ENCODE measurements around the gene TAF7.
"Not testable (repeated sequence)": the region's sequence is repeated elsewhere in the genome, so short reads cannot be mapped to it uniquely, and the experiment has no call there.

The TAF7 gene, protein sequence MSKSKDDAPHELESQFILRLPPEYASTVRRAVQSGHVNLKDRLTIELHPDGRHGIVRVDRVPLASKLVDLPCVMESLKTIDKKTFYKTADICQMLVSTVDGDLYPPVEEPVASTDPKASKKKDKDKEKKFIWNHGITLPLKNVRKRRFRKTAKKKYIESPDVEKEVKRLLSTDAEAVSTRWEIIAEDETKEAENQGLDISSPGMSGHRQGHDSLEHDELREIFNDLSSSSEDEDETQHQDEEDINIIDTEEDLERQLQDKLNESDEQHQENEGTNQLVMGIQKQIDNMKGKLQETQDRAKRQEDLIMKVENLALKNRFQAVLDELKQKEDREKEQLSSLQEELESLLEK

DNA sequence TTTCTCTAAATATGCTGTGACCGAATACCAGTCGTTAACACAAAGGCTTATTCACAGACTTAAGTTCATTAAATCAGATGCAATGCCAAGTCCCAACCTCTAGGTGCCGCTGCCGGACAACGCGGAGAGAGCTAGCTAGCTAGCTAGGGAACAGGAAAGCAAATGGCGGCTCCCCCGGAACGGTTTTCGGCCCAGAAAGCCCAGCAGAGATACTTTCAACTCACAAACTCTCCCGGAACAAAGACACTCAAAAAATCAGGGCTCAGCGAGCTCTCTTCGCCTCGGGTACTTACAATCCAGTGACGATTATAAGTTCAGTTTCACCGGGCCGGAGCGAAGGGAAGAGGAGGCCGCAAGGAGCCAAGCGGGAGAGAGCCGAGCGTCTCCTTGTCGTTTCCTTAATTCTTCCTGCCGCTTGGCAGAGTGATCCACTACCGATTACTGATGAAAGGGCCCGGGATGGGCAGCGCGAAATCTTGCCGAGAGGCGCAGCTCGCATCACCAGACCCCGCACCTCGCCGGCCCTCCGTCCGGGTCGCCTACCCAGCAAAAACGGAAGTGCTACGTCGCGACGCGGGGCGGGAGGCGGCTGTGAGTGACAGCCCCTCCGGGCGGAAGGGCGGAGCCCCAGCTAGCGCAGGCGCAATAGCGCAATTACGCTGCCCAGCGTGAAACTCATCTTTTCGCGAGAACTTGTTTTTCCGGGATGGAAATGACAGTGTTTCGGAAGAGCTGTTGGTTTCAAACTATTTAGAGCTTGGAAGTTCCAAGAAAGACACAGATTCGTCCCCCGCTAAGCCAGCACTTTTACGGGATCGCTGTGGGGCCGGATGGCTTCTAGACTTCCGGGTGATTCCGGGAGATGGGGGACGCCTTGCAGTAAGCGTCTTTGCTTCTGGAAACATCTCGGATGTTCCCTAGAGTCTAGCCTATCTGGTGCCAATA lies at the start of gene TAF7:
Gene TAF7 (minus strand): TSS at position 560 of the 945 bp plus-strand sequence. CDS start 740 bp downstream, outside the sequence.
- peak; percentile 89 for DNase-seq (ENCODE audit: low read depth)

DNA sequence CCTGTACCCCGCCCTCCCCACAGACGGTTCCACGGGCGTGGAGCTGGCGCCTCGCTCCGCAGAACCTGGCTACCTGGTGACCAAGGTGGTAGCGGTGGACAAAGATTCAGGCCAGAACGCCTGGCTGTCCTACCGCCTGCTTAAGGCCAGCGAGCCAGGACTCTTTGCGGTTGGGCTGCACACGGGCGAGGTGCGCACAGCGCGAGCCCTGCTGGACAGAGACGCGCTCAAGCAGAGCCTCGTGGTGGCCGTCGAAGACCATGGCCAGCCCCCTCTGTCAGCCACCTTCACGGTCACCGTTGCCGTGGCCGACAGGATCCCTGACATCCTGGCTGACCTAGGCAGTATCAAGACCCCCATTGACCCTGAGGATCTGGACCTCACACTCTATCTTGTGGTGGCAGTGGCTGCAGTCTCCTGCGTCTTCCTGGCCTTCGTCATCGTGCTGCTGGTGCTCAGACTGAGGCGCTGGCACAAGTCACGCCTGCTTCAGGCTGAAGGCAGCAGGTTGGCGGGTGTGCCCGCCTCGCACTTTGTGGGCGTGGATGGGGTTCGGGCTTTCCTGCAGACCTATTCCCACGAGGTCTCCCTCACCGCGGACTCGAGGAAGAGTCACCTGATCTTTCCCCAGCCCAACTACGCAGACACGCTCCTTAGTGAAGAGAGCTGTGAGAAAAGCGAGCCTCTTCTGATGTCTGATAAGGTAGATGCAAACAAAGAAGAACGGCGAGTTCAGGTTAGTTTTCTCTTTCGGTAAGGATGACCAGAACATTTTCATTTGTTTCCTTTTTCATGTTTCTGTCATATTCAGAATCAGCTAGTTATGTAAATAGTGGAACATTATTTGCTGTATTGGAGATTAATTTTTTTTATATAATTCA lies 45.7 kb upstream of the TAF7 start:
- no peak for DNase-seq (ENCODE audit: low read depth)

DNA sequence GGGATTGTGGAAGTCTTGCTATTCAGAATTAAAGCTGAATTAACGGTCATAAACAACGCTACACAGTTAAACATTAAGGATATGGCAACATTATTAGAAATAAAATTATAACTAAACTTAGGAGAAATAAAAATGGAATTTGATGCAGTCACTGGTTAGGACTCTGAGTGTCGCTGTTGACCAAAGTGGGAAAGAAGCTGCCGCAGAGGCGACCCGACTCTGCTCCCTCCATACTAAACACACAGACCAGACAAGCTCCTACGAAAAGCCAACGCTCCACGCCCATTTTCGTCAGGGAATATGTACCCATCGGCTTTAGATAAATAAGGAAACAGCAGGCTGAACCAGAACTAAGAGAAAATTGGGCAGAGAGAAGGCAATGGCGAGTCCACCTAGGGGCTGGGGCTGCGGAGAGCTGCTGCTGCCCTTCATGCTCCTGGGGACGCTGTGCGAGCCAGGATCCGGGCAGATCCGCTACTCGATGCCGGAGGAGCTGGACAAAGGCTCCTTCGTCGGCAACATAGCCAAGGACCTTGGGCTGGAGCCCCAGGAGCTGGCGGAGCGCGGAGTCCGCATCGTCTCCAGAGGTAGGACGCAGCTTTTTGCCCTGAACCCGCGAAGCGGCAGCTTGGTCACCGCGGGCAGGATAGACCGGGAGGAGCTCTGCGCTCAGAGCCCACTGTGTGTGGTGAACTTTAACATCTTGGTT lies 43.5 kb upstream of the TAF7 start, which contains the start of gene PCDHGA5:
Gene PCDHGA5 (plus strand): TSS at position 211 of the 709 bp plus-strand sequence. CDS start 169 bp downstream, at position 380.
- DNase-seq (ENCODE audit: low read depth), result no peak

DNA sequence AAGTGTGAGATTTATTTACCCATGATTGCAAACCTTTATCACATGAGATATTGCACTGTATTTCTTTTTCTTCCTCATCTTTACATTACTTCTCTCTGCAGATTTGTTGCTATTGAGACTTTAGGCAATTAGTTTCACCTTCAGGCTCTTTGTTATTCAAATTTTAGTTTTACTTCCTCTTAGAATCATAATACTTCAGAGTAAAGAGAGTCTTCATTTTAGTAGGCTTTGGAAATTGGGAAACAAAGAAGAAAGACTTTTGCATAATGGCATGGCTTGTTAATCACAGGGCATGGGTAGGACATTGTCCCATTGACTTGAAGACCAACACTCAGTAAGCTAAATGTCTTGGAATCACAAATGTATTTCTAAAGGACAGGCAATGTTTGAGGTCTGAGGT lies 42.1 kb upstream of the TAF7 start:
- DNase-seq (ENCODE audit: low read depth), result no peak

DNA sequence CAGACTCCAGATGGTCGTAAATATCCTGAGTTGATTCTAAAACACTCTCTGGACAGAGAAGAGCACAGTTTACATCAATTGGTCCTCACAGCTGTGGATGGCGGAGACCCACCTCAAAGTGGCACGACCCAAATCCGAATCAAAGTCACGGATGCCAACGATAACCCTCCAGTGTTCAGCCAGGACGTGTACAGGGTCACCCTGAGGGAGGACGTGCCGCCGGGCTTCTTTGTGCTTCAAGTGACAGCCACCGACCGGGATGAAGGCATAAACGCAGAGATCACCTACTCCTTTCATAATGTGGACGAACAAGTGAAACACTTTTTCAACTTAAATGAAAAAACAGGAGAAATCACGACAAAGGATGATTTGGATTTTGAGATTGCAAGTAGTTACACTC lies 40.1 kb upstream of the TAF7 start:
- no peak for DNase-seq (ENCODE audit: low read depth)

DNA sequence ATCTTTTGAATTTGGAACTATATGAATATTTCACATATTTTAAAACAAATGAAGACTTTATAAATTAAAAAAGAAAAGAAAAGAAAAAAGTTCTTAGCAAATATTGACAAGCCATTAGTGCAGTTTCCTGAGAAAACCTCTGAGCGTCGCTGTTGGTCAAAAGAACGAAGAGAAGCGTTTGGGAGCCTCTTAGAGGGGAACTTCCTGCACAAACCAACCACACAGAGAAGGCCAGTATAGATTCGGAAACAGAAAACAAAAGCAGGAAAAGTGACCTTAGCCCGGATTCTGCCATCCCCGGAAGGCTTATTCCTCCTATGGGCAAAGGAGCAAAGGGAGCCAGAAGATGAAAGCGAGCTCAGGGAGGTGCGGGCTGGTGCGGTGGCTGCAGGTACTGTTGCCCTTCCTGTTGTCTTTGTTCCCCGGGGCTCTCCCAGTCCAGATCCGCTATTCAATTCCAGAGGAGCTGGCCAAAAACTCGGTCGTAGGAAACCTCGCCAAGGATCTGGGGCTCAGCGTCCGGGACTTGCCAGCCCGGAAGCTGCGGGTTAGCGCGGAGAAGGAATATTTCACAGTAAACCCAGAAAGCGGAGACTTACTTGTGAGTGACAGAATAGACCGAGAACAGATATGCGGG lies 39.3 kb upstream of the TAF7 start, which contains the start of gene PCDHGB2:
Gene PCDHGB2 (plus strand): TSS at position 205 of the 637 bp plus-strand sequence. CDS start 142 bp downstream, at position 347.
- no peak for DNase-seq (ENCODE audit: low read depth)

DNA sequence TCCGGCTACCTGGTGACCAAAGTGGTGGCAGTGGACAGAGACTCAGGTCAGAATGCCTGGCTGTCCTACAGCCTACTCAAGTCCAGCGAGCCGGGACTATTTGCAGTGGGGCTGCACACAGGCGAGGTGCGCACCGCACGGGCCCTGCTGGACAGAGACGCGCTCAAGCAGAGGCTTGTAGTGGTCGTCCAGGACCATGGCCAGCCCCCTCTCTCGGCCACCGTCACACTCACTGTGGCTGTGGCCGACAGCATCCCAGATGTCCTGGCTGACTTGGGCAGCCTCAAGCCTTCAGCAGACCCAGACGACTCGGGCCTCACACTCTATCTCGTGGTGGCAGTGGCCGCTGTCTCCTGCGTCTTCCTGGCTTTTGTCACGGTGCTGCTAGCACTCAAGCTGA lies 36.4 kb upstream of the TAF7 start:
- DNase-seq (ENCODE audit: low read depth), result no peak

DNA sequence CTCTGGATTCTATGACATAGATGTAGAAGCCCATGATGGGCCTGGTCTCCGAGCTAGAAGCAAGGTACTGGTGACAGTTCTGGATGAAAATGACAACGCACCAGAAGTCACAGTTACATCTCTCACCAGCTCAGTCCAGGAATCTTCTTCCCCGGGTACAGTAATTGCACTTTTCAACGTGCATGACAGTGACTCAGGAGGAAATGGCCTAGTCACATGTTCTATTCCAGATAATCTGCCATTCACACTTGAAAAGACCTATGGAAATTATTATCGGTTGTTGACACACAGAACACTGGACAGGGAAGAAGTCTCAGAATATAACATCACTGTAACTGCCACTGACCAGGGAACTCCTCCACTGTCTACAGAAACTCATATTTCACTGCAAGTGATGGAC lies 35.5 kb upstream of the TAF7 start:
- no peak for DNase-seq (ENCODE audit: low read depth)

DNA sequence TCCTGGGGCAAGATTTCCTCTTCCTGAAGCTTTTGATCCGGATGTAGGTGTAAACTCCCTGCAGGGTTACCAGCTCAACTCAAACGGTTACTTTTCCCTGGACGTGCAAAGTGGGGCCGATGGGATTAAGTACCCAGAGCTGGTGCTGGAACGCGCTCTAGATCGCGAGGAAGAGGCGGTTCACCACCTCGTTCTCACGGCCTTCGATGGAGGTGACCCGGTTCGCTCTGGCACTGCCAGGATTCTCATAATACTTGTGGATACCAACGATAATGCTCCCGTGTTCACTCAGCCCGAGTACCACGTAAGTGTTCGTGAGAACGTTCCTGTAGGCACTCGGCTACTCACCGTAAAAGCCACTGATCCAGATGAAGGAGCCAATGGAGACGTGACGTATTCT lies 35.1 kb upstream of the TAF7 start:
- no peak for DNase-seq (ENCODE audit: low read depth)

DNA sequence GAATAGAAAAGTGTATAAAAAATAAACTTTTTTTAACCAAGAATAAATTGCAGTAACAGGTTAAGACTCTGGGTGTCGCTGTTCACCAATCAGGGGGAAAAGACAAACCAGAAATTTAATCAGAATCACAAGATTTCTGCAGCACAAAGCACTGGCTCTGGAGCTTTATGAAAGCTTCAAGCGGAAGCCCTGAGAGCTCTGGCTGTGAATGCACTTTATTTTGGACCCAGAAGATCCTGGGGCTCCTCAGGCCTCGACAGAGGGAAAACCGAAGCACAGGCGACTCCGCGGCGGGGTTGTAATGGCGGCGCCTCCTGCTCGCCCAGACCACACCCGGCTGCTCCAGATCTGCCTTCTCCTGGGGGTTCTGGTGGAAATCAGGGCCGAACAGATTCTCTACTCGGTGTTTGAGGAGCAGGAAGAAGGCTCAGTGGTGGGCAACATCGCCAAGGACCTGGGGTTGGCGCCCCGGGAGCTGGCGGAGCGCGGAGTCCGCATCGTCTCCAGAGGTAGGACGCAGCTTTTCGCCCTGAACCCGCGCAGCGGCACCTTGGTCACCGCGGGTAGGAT lies 34.4 kb upstream of the TAF7 start, which contains the start of gene PCDHGA4:
Gene PCDHGA4 (plus strand): TSS at position 122 of the 570 bp plus-strand sequence. CDS start 87 bp downstream, at position 209.
- no peak for DNase-seq (ENCODE audit: low read depth)

DNA sequence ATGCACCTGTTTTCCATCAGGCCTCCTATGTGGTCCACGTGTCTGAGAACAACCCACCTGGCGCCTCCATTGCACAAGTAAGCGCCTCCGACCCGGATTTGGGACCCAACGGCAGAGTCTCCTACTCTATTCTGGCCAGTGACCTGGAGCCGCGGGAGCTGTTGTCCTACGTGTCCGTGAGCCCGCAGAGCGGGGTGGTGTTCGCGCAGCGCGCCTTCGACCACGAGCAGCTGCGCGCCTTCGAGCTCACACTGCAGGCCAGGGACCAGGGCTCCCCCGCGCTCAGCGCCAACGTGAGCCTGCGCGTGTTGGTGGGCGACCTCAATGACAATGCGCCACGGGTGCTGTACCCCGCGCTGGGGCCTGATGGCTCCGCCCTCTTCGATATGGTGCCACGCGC lies 31.0 kb upstream of the TAF7 start:
- no peak for DNase-seq (ENCODE audit: low read depth)

DNA sequence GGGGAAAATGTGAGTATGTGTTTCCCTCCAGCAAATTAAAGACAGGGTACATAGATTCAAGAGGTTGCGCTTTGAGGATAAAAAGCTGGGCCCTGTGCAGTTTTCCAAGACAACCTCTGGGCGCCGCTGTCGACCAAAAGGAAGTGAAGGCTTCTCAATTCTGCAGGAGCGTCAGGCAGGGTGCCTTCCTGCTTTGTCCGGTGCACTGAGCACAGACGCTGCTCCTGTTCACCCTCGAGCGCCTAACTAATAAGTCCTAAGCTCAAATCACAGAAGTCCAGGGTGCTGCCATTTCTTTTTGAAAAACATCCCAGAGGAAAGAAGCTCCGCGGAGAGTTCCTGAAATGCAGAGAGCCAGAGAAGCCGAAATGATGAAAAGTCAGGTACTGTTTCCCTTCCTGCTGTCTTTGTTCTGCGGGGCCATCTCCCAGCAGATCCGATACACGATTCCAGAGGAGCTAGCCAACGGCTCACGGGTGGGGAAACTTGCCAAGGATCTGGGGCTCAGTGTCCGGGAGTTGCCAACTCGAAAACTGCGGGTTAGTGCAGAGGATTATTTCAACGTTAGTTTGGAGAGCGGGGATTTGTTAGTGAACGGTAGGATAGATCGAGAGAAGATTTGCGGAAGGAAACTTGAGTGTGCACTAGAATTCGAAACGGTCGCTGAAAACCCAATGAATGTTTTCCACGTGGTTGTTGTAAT lies 29.5 kb upstream of the TAF7 start, which contains the start of gene PCDHGB1:
Gene PCDHGB1 (plus strand): TSS at position 183 of the 703 bp plus-strand sequence. CDS start 162 bp downstream, at position 345.
- DNase-seq (ENCODE audit: low read depth), result no peak

DNA sequence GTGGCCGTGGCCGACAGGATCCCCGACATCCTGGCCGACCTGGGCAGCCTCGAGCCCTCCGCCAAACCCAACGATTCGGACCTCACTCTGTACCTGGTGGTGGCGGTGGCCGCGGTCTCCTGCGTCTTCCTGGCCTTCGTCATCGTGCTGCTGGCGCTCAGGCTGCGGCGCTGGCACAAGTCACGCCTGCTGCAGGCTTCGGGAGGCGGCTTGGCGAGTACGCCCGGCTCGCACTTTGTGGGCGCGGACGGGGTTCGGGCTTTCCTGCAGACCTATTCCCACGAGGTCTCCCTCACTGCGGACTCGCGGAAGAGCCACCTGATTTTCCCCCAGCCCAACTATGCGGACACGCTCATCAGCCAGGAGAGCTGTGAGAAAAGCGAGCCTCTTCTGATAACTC lies 25.4 kb upstream of the TAF7 start:
- DNase-seq (ENCODE audit: low read depth), result not testable (repeated sequence)

DNA sequence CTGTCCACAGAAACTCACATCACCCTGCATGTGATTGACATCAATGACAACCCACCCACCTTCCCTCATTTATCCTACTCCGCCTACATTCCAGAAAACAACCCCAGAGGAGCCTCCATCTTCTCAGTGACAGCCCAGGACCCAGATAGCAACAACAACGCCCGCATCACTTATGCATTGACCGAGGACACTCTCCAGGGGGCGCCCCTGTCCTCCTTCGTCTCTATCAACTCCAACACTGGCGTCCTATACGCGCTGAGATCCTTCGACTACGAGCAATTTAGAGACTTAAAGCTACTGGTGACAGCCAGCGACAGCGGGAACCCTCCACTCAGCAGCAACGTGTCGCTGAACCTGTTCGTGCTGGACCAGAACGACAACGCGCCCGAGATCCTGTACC lies 24.7 kb upstream of the TAF7 start:
- no peak for DNase-seq (ENCODE audit: low read depth)

DNA sequence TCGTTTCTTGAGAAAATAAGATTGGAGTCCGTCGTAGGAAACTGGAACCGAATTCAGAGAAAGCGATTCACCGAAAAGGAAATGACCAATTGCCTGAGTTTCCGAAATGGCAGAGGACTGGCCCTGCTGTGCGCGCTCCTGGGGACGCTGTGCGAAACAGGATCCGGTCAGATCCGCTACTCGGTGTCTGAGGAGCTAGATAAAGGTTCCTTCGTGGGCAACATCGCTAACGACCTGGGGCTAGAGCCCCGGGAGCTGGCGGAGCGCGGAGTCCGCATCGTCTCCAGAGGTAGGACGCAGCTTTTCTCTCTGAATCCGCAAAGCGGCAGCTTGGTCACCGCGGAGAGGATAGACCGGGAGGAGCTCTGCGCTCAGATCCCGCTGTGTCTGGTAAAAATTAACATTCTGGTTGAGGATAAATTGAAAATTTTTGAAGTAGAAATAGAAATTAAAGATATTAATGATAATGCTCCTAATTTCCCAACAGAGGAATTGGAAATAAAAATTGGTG lies 23.4 kb upstream of the TAF7 start:
- no peak for DNase-seq (ENCODE audit: low read depth)

DNA sequence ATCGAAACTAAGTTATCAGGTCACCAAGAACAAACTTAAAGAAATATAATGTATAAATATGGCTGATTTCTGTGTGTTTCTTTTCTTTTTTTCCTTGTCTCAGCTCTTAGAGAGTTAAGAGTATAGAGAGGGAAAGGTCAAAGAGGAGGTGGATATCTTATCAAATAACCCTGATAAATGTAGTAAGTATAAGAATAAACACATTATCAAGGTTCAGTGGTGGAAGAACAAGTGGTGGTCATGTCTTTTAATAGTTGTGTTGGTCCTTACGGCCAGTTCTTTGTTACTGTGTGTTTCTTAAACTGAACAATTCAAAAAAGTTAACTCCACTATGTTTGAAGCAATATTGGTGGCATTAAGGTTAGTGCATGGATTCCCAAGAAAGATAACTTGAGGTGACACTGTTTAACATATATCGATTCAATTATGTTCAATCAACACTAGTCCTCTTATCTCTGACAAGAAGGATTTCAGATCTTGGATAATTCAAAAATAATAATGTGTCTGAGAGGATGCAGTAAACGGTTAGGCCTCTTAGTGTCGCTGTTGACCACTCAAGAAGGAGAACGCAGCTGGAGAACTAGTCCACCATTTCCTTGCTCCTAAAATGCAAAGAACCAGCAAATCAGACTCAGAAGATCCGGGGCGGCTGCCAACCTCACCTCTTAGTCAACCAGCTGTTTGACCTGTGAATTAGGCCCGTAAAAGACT lies 22.8 kb upstream of the TAF7 start, which contains the start of gene PCDHGA3:
Gene PCDHGA3 (plus strand): TSS at position 588 of the 711 bp plus-strand sequence. CDS start 205 bp downstream, outside the sequence.
- DNase-seq (ENCODE audit: low read depth), result no peak

DNA sequence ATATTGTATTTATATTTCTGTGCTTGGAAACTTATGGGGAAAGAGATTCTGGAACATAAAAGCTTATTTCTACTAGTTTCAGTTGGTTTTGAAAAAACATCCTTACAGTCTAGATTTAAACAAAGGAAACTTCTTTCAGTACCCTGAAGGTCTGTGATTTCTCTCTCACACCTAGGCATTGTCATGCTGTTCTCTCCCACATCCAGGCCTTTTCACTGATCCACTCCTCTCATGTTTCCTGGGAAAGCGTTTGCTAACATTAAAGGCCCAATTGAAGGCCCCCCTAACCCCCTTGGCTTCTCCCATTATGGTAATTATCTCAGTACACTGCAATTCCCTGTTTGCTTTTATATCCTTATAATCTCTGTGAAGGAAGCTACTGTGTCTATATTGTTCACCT lies 22.2 kb upstream of the TAF7 start:
- no peak for DNase-seq (ENCODE audit: low read depth)

DNA sequence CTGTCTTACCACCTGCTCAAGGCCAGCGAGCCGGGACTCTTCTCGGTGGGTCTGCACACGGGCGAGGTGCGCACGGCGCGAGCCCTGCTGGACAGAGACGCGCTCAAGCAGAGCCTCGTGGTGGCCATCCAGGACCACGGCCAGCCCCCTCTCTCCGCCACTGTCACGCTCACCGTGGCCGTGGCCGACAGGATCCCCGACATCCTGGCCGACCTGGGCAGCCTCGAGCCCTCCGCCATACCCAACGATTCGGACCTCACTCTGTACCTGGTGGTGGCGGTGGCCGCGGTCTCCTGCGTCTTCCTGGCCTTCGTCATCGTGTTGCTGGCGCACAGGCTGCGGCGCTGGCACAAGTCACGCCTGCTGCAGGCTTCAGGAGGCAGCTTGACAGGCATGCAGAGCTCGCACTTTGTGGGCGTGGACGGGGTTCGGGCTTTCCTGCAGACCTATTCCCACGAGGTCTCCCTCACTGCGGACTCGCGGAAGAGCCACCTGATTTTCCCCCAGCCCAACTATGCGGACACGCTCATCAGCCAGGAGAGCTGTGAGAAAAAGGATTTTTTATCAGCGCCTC lies 20.3 kb upstream of the TAF7 start:
- DNase-seq (ENCODE audit: low read depth), result not testable (repeated sequence)
